ENCODE measurements around the gene MAD1L1. TPM values are rescaled to one million over a fixed set of nuclear protein-coding genes. Genes with fewer than 3 reads are reported as not detected.
A peak's percentile ranks its signal among the peaks of the same experiment; 100 is the strongest.
"Not testable (repeated sequence)": the region's sequence is repeated elsewhere in the genome, so short reads cannot be mapped to it uniquely, and the experiment has no call there.

The MAD1L1 gene
- total and polyA plus RNA-seq, 4 donors: 12.8 to 20.7 (median 16.5) TPM

- TF ChIP-seq EGR1 (IDR thresholded peaks at IDR 0.05; ENCODE audit: low read depth in 2 of 2): no peak
- TF ChIP-seq MAX (IDR thresholded peaks at IDR 0.05): no peak
- DNase-seq (ENCODE audit: low spot score): no peak
- no peak overlapping the region for H3K27ac ChIP-seq (ENCODE audit: low read depth in 1 of 2, low read length in 2 of 2)
- no peak overlapping the region for H3K9ac ChIP-seq (ENCODE audit: low read depth in 1 of 2, low read length in 2 of 2)
- no peaks in the 10 kb centered on the region for H3K36me3 ChIP-seq (ENCODE audit: control insufficient read depth in 4 of 4, insufficient read depth in 3 of 4, low read depth in 1 of 4, low read length in 3 of 4)
- H3K4me3 ChIP-seq (ENCODE audit: low read depth in 1 of 3, low read length in 3 of 3): no peak overlapping the region
- no peaks in the 10 kb centered on the region for H3K9me3 ChIP-seq (ENCODE audit: control insufficient read depth in 4 of 4, low read length in 3 of 4)
- 94% methylated on average over 44 of the region's 44 CpGs for WGBS
- H3K4me1 ChIP-seq (ENCODE audit: control insufficient read depth in 4 of 4, insufficient read depth in 4 of 4, low read length in 3 of 4): peaks cover 0 to 9% (median 3%) of the 10 kb centered on the region in 4 donors
- H3K27me3 ChIP-seq (ENCODE audit: control insufficient read depth in 4 of 4, insufficient read depth in 4 of 4, low read length in 3 of 4): no peaks in the 10 kb centered on the region
These were observed 255.5 kb downstream of the MAD1L1 start for GRCh38 chr7:1977059-1977875.

- not testable (repeated sequence) for H3K27ac ChIP-seq (ENCODE audit: low read depth in 1 of 2, low read length in 2 of 2); H3K36me3 ChIP-seq (ENCODE audit: control insufficient read depth in 4 of 4, insufficient read depth in 3 of 4, low read depth in 1 of 4, low read length in 3 of 4); H3K9me3 ChIP-seq (ENCODE audit: control insufficient read depth in 4 of 4, low read length in 3 of 4); H3K9ac ChIP-seq (ENCODE audit: low read depth in 1 of 2, low read length in 2 of 2); H3K27me3 ChIP-seq (ENCODE audit: control insufficient read depth in 4 of 4, insufficient read depth in 4 of 4, low read length in 3 of 4); DNase-seq (ENCODE audit: low spot score); H3K4me3 ChIP-seq (ENCODE audit: low read depth in 1 of 3, low read length in 3 of 3); H3K4me1 ChIP-seq (ENCODE audit: control insufficient read depth in 4 of 4, insufficient read depth in 4 of 4, low read length in 3 of 4)
- 99% methylated on average over 8 of the region's 8 CpGs for WGBS
These were observed 256.2 kb downstream of the MAD1L1 start for GRCh38 chr7:1976521-1976920.

GRCh38 chr7:1975581-1975980 is 257.2 kb downstream of the MAD1L1 start:
- no peak for DNase-seq (ENCODE audit: low spot score)
- Histone ChIP-seq H3K27ac (ENCODE audit: low read depth in 1 of 2, low read length in 2 of 2) (peak overlapping the region; percentile 3 to 17), H3K36me3 (ENCODE audit: control insufficient read depth in 4 of 4, insufficient read depth in 3 of 4, low read depth in 1 of 4, low read length in 3 of 4) (no peaks in the 10 kb centered on the region), H3K9ac (ENCODE audit: low read depth in 1 of 2, low read length in 2 of 2) (no peak overlapping the region), H3K4me3 (ENCODE audit: low read depth in 1 of 3, low read length in 3 of 3) (no peak overlapping the region), H3K4me1 (ENCODE audit: control insufficient read depth in 4 of 4, insufficient read depth in 4 of 4, low read length in 3 of 4) (peaks cover 0 to 9% (median 3%) of the 10 kb centered on the region in 4 donors), H3K9me3 (ENCODE audit: control insufficient read depth in 4 of 4, low read length in 3 of 4) (no peaks in the 10 kb centered on the region), H3K27me3 (ENCODE audit: control insufficient read depth in 4 of 4, insufficient read depth in 4 of 4, low read length in 3 of 4) (no peaks in the 10 kb centered on the region)
- WGBS: 89% methylated on average over 12 of the region's 12 CpGs
- TF ChIP-seq NR2F2 (IDR thresholded peaks at IDR 0.05) (no peak), JUND (IDR thresholded peaks at IDR 0.05) (no peak), RAD21 (IDR thresholded peaks at IDR 0.05) (no peak), EGR1 (IDR thresholded peaks at IDR 0.05; ENCODE audit: low read depth in 2 of 2) (no peak), HNF4A (conservative IDR thresholded peaks at IDR 0.05) (no peak), YY1 (IDR thresholded peaks at IDR 0.05) (no peak), FOXA2 (IDR thresholded peaks at IDR 0.05) (no peak), ZBTB33 (IDR thresholded peaks at IDR 0.05) (no peak), ATF3 (IDR thresholded peaks at IDR 0.05) (no peak), SP1 (IDR thresholded peaks at IDR 0.05) (no peak), HNF4G (IDR thresholded peaks at IDR 0.05) (no peak), RXRA (IDR thresholded peaks at IDR 0.05) (no peak), CTCF (IDR thresholded peaks at IDR 0.05; ENCODE audit: low read depth, low read length, missing input control) (no peak), GABPA (IDR thresholded peaks at IDR 0.05 in 1 of 2, conservative IDR thresholded peaks at IDR 0.05 in 1 of 2) (no peak), TAF1 (conservative IDR thresholded peaks at IDR 0.05) (no peak), REST (IDR thresholded peaks at IDR 0.05) (no peak)
